H4 (cell line): Measurements from ENCODE around the gene PNMA6A. TPM values are rescaled to one million over a fixed set of nuclear protein-coding genes. Genes with fewer than 3 reads are reported as not detected.
"Not testable (repeated sequence)": the region's sequence is repeated elsewhere in the genome, so short reads cannot be mapped to it uniquely, and the experiment has no call there.

Experiments used
- DNase-seq: peaks from one replicate; pipeline ENCODE4 v3.0.0-alpha.2; 2015; ENCODE audit warnings: low spot score
- total RNA-seq: library from RNA; depleted of rRNA; stranded (reverse); fragments of >200 nt; shearing (Covaris generic); gene quantifications from 2 replicates; pipeline ENCODE4 v1.2.3, GENCODE V29; 2014; rRNA removed

The PNMA6A gene
- total RNA-seq, result 0.29 and 0.68 TPM in 2 replicates

DNA sequence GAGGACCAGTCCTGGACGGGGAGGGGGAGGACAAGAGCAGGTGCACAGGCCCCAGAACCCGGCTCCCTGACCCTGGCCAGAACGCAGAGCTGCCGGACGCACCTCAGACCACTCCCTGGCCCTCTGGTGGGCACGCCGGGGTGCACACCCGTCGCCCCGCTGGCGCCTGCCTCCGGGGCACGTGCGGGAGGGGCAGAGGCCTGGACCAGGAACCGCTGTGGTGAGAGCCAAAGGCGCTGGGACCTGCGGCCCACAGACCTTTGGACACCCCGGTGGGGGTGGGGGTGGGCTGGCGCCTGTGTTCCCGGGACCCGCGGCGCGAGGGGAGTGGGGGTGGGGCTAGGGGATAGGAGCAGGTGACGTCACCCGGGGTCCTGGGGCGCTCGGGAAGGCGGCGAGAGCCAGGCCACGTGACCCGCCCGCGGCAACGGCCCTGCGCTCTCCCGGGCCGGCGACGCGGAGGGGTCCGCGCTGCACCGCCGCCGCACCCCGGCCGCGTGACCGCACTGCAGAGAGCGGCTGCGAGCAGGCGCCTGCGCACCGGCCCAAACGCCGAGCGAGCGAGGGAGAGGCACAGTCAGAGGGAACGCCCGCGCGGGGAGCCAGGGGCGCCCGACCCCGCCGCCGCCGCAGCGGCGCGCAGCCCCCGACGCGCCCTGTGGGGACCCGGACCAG lies at the start of gene PNMA6A:
Gene PNMA6A, plus strand, starts transcription at position 546 of the 675 bp plus-strand sequence. CDS start 609 bp downstream, outside the sequence.
- not testable (repeated sequence) for DNase-seq

DNA sequence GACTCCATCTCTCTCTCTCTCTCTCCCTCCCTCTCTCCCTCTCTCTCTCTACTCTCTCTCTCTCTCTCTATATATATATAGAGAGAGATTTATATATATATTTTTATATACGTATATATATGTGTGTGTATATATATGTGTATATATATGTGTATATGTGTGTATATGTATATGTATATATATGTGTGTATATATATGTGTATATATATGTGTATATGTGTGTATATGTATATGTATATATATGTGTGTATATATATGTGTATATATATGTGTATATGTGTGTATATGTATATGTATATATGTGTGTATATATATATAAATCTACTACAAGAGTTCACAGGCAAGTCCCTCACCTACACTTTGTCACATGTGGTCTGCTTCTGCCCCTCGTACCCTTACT lies 45.8 kb upstream of the PNMA6A start:
- not testable (repeated sequence) for DNase-seq

DNA sequence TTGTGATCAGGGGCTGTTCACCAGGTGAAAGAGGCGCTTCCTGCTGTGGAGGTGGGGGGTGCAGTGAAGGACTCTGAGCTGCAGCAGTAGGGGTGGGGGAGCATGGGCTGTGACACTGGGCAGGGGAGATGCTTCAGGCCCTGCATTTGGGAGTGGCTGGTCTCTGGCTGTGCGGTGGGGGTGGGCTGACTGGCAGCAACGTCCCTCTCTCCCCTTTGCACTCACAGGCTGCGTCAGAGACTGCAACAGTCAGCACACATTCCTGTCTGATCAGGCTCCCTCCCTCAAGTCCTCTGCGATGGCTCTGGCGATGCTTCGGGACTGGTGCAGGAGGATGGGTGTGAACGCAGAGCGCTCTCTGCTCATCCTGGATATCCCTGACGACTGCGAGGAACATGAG lies 43.8 kb upstream of the PNMA6A start:
- DNase-seq, result not testable (repeated sequence)

DNA sequence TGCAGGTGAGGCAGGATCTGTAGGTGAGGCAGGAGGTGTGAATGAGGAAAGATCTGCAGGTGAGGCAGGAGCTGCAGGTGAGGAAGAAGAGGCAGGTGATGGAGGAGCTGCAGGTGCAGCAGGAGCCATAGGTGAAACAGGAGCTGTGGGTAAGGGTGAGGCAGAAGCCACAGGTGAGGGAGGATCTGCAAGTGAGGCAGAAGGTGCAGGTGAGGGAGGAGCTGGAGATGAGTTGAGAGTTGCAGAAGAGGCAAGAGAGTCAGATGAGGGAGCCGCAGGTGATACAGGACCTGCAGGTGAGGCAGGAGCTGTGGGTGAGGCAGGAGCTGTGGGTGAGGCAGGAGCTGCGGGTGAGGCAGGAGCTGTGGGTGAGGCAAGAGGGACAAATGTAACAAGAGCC lies 43.1 kb upstream of the PNMA6A start:
- no peak for DNase-seq

DNA sequence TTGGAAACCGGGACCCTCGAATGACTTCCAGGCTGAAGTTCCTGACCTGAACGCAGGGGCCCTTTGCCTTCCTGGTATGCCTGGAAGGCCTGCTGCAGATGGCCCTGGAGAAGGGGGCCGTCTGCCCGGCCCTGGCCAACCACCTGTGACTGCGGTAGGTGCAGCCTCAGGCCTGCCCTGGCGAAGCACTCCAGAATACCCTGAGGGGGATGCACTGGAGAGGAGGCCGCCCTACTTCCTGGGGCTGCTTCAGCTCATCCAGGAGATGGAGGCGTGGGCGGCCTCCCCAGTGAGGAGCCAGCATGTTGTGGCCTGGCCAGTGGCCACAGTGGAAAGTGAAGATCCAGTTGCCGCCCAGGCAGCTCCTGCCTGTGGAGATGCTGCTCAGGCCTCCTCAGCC lies 42.4 kb upstream of the PNMA6A start:
- DNase-seq, result no peak

DNA sequence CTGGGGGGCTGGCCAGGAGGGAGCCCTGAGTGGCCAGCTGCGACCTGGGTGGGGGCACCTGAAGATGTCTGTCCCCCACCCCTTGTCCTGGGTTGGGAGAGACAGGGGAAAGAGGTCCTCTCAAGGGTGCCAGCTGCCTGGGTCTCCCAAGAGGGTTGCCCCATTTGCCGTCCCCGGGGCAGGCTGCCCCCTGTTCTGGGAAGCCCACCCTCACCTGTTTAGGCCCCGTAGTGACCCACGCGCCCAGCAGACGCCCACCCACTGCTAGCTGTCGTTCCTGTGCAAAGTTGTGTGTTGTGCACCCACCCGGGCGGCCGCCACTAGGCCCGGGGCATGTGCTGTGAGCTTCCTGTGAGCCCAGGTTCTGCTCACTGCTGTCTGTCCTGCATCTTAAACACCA lies 41.5 kb upstream of the PNMA6A start:
- no peak for DNase-seq

DNA sequence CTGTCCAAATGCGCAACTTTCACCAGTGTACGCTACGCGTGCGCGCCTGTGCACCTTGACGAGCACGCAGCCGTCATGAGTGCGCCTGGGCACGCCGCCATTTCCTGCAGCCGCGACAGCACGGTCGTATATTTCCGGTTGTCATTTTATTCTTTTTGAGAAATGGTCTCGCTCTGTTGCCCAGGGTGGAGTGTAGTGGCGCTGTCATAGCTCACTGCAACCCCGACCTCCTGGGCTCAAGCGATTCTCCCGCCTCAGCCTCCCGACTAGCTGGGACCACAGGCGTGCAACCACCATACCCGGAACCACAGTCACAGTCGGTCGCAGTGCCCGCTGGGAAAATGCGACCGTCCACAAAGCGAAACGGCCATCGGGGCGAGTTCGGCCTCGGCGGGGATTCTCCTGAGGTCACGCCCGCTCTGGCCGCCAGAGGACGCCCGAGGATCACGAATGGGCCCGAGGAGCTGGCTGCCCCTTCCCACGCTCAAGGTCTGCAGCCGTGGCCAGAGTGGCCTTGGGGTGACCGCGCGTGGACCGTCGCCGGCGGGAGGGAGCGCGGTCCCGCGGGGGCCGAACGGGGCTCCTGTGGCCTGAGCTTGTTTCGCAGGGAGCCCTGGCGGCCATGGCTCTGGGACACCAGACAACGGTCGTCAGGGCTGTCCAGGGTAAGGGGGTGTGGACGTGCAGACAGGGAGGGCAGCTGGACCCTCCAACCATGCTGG lies 39.7 kb upstream of the PNMA6A start:
- peak; percentile 35 for DNase-seq

DNA sequence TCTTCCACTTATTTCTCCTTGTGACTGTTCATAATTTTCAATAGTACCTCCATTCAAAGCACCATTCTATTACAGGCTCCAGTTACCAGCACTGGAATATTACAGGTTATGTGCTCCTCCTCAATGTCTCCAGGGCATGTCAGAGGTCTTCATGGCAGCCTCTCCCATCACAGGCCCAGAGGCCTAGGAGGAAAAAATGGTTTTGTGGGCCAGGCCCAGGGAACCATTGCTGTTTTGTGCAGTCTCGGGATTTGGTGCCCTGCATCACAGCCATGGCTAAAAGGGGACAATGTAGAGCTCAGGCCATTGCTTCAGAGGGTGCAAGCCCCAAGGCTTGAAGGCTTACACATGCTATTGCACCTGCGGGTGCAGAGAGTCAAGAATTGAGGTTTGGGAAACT lies 23.2 kb upstream of the PNMA6A start:
- no peak for DNase-seq

DNA sequence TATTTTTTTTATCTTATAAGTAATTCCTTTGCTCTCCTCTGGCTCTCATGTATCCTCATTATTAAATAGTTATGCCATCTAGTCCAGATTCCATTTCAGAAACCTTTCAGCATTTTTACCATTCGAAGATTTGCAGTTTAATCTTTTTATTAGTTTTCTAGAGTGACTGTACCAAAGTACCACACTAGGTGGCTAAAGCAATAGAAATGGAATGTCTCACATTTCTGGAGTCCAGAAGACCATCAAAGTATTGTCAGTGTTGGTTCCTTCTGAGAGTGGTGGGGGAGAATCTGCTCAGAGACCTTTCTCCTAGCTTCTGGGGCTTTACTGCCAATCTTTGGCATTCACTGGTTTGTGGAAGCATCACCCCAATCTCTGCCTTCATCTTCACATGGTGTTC lies 19.7 kb upstream of the PNMA6A start:
- DNase-seq, result no peak

DNA sequence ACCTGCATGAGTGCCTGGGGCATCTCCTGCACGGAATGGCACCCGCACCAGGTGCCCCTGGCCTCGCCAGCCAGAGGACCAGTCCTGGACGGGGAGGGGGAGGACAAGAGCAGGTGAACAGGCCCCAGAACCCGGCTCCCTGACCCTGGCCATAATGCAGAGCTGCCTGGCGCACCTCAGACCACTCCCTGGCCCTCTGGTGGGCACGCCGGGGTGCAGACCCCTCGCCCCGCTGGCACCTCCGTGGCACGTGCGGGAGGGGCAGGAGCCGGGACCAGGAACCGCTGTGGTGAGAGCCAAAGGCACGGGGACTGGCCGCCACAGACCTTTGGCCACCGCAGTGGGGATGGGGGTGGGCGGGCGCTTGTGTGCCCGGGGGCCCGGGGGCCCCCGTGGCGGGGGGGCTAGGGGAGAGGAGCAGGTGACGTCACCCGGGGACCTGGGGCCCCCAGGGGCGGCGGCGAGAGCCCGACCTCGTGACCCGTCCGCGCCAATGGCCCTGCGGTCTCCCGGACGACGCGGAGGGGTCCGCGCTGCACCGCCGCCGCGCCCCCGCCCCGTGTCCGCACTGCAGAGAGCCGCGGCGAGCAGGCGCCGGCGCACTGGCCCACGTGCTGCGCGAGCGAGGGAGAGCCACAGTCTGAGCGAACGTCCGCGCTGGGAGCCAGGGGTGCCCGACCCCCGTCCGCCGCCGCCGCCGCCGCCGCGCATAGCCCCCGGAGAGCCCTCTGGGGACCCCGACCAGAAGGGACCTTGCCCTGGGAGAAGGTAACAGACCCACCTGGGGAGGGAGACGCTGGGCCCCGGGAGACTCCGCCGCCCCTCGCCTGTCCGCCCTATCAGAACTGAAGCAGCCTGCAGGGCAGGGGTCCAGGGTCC lies 16.1 kb upstream of the PNMA6A start, which contains the start of gene PNMA3:
Gene PNMA3, plus strand, starts transcription at position 600 of the 879 bp plus-strand sequence. CDS start 586 bp downstream, outside the sequence.
- DNase-seq, result no peak

DNA sequence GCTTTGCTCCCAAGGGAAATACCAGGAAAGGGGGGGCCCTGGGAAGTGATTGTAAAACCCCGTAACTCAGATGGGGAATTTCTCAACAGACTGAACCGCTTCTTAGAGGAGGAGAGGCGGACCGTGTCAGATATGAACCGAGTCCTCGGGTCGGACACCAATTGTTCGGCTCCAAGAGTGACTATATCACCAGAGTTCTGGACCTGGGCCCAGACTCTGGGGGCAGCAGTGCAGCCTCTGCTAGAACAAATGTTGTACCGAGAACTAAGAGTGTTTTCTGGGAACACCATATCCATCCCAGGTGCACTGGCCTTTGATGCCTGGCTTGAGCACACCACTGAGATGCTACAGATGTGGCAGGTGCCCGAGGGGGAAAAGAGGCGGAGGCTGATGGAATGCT lies 15.0 kb upstream of the PNMA6A start:
- no peak for DNase-seq

DNA sequence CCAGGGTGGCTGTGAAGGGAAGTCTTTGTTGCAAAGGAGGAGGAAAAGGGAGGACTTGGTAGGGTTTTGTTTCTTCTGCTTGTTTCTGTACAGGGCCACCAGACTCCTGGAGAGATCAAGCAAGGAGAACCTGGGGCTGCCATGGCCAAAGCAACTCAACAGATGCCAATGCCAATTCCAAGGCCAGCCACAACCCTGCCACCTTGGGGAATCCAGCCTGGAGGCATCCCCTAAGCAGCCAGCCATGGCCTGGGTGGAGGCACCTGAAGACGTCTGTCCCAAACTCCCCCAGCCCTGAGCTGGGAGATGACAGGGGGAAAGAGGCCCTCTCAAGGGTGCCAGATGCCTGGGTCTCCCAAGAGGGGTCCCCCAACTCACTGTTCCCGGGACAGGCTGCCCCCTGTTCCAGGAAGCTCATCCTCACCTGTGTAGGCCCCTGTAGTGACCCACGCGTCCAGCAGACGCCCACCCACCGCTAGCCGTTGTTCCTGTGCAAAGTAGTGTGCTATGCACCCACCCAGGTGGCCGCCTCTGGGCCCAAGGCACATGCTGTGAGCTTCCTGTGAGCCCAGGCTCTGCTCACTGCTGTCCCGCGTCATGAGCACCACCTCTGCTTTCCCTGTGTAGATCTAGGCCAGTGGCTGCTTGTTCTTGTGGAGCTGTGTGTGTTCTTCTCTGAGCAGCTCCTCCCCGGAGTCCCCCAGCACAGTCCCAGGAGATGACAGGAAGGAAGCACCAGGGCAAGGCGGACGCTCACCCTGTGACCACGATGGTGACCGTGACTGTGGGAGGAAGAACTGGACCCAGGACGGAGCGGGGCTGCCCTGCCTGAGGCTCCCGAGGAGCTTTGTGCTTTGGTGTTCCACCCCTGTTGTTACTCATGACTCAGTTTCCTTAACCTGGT lies 12.8 kb upstream of the PNMA6A start:
- no peak for DNase-seq

DNA sequence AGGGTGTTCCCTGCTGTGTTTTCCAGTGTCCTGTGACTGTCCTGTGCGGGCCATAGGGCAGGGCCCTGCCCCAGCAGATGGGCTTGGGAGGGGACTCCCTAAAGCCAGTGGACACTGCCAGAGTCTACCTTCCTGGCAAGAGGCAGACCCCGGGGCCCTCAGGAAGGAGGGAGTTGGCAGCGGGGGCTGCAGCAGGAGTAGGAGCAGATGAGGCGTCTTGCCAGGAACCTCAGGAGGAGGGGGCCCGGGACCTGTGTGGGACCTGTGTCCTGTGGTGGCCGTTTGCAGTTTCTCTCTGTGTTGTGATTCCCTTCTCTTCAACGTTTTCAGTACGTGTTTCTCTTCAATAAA lies 12.2 kb upstream of the PNMA6A start:
- DNase-seq, result no peak

DNA sequence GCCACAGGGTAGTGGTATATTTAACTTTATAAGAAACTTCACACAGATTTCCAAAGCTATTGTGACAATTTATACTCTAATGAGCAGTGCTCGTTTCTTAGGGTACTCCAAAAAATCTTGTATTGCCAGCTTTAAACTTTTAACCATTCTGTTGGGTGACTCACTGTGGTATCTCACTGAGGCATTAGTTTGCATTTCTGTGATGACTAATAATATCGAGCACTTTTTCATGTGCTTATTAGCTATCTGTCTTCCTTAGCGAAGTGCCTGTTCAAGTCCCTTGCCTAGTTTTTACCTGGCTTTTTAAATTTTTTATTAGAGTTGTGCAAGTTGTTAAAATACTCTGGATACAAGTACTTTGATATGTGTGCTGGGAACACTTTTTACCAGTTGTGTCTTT lies 10.5 kb upstream of the PNMA6A start:
- DNase-seq, result no peak

DNA sequence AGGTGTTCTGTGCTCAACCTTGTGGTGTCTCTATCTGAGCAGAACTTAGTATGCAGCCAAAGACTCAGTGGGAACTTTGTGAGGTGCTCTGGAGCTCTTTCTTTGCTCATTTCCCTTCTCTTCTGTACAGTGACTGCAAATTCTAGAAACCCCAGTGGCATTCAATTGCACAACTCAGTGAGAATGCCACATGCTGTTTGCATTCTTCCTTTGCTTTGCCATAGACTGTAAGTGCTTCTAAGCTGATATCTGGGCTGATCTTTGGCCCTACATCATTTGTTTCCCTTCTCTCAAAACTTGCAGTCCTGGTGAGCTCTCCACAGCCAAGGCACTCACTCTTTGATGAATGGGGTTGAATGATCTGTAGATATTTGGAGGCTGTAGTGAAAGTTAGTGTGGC lies 8.9 kb upstream of the PNMA6A start:
- DNase-seq, result no peak

DNA sequence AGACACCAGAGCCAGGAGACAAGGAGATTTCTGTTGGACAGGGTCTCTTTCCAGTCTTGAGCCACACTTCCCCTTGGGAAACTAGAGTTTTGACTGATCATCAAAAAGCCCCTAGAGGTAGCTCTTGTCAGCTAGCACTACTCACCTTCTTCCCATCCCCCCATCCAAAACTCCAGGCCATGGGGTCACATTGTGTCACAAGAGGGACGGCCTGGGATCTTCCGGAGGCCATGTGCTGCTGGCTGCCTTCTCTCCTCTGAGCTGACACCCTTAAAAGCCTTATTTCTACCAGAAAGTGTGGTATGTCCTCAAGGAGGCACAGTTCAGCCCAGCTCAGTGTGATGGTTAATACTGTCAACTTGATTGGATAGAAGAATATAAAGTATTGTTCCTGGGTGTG lies 8.2 kb upstream of the PNMA6A start:
- no peak for DNase-seq

DNA sequence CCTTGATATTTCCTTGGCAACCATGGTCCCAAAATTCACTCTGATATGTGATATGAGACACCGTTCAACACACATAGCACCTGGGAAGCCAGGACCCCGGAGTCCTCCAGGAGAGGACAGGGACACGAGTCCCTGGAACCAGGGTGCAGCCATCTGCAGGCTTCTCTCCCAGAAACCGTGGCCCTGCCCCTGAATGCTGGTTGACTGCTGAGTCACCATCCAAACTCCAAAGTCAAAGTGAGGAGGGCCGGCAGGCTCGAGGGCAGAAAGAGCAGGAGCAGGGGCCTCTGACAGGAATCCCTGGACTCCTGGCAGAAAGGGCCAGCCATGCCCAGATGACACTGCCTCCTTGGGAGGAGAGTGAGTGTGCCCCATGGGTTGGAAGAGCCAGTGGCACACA lies 6.9 kb upstream of the PNMA6A start:
- DNase-seq, result no peak

DNA sequence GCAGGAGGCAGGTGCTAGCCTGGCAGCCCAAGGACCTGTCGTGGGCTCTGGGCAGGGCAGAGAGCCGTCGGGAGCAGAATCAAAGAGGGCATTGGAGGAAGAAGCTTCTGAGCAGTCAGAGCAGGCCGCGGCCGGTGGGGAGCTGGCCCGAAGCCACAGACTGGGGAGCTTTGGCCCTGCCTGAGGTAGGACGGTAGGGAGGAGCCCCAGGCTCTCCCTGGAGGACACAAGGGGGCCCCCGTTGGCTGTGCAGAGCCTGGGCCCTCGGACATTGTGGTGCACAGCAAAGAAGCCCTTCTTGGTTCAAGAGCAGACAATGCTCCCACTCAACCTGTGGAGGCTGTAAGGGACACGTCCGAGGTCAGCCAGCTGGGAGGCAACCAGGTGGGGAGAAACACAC lies 5.9 kb upstream of the PNMA6A start:
- not testable (repeated sequence) for DNase-seq

DNA sequence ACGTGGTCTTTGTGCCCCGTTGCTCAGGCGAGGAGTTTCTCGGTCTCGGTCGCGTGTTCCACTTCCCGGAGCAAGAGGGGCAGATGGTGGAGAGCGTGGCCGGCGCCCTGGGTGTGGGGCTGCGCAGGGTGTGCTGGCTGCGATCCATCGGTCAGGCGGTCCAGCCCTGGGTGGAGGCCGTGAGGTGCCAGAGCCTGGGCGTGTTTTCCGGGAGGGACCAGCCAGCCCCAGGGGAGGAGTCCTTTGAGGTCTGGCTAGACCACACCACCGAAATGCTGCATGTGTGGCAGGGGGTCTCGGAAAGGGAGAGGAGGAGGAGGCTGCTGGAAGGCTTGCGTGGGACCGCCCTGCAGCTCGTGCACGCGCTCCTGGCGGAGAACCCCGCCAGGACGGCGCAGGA lies 1.1 kb downstream of the PNMA6A start:
- not testable (repeated sequence) for DNase-seq

DNA sequence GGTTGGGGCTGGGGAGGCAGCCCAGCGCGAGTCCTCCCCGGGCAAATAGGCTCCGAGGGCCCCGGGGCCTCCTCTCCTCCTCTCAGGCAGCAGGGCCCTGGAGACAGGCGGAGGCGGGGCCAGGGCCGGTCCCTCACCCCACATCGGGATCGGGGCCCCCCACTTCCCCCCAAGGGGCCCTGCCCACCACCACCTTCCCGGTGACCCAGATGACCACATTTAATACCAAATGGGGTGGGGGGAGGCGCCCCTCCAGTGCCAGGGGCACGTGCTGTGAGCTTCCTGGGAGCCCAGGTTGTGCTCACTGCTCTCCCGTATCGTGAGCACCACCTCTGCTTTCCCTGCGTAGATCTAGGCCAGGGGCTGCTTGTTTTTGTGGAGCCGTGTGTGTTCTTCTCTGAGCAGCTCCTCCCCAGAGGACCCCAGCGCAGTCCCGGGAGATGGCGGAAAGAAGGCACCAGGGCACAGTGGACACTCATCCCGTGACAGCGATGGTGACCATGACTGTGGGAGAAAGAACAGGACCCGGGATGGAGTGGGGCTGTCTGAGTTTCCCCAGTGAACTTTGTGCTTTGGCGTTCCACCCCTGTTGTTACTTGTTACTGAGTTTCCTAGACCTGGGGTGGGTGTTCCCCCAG lies 2.1 kb downstream of the PNMA6A start:
- no peak for DNase-seq

DNA sequence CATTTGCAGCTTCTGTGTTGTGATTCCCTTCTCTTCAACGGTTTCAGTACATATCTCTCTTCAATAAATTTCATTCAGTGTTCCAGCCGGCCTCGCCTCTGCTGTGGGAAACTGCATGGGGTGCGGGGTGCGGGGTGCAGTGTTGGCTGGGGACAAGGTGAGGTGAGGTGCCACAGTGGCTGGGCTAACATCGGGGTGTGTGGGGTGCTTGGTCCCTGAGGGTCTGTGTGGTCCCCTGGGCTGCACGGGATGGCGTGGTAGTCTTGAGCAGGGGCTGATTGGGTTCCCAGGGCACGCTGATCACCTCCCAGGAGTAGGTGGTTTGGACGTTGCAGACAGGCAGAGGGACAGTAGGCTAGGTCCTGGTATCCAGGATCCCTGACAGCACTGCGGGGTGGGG lies 2.7 kb downstream of the PNMA6A start:
- no peak for DNase-seq
